BLaER1 treated with 17β-estradiol and CSF1 and Interleukin-3, amounts not matched to agents 10 nM and 100 nM (cell line): ENCODE results near the gene EEF1AKMT2.

Experiments
- H3K27ac ChIP-seq, 11 experiments: shearing (Covaris generic); formaldehyde crosslinking; 2 replicates each; pipeline ENCODE4 v1.8.1; 2022
- H3K27me3 ChIP-seq, 11 experiments: shearing (Covaris generic); formaldehyde crosslinking; 2 replicates each; pipeline ENCODE4 v1.8.1; 2022
- H3K36me3 ChIP-seq, 11 experiments: shearing (Covaris generic); formaldehyde crosslinking; 2 replicates each; pipeline ENCODE4 v1.8.1; 2022
- H3K4me1 ChIP-seq, 10 experiments: shearing (Covaris generic); formaldehyde crosslinking; 2 replicates each; pipeline ENCODE4 v1.8.1; 2022
- H3K4me2 ChIP-seq, 11 experiments: shearing (Covaris generic); formaldehyde crosslinking; 2 replicates each; pipeline ENCODE4 v1.8.1; 2022
- H3K4me3 ChIP-seq, 10 experiments: shearing (Covaris generic); formaldehyde crosslinking; 2 replicates each; pipeline ENCODE4 v1.8.1; 2022
- H3K9ac ChIP-seq, 11 experiments: shearing (Covaris generic); formaldehyde crosslinking; 2 replicates each; pipeline ENCODE4 v1.8.1; 2022
- H3K9me3 ChIP-seq, 11 experiments: shearing (Covaris generic); formaldehyde crosslinking; replicated peaks in 1 of 11; 2 replicates each; pipeline ENCODE4 v1.8.1; 2022
- H4K20me1 ChIP-seq, 11 experiments: shearing (Covaris generic); formaldehyde crosslinking; 2 replicates each; pipeline ENCODE4 v1.8.1; 2022
- Cebpa-rat ChIP-seq, 11 experiments: shearing (Covaris generic); IDR thresholded peaks; 2 replicates each; pipeline ENCODE4 v1.8.1; 2022

Gene EEF1AKMT2

DNA sequence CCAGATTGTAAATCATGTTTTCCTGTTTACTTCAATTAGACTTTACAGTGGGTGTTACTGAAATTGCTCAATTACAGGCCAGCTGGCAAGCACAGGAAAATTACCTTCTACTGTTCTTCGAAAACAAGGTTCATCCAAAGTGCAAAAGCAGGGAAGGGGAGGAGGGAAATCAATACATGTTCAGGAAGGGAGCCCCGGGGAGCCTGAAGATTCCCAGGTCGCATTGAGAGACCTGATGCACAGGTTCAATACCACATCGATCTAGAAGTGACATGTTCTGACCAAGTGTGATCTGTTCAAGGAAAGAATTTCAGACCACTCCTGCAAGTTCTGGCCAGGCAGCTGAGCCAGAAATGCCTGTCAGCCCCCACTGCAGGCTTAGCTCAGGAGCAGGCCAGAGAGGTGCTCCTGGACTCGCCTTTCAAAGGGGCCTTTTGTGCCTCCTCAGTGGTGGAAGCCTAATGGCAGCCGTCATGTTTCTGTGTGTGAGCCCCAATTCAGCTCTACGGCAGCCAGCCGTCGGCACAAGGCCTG, 83.4 kb downstream of the EEF1AKMT2 start:
- H3K4me3 ChIP-seq: no peak overlapping the region; a peak in 1 of 20 replicates
- peak overlapping the region; percentile 84 to 97 (median 91) for H3K4me2 ChIP-seq
- H3K27ac ChIP-seq: peak overlapping the region in 10 of 11 experiments; percentile 2 to 88 (median 66); a peak in 19 of 22 replicates
- H3K36me3 ChIP-seq: peaks cover 8 to 44% (median 31%) of the 10 kb centered on the region in 11 experiments; a peak in 17 of 22 replicates
- peaks cover 91 to 100% (median 97%) of the 10 kb centered on the region in 10 experiments for H3K4me1 ChIP-seq
- peak overlapping the region; percentile 10 to 62 (median 44); a peak in 17 of 22 replicates for H3K9ac ChIP-seq
- no peaks in the 10 kb centered on the region for H3K27me3 ChIP-seq
- no peaks in the 10 kb centered on the region for H3K9me3 ChIP-seq
- no peak for TF ChIP-seq Cebpa-rat (IDR thresholded peaks at IDR 0.05)
- H4K20me1 ChIP-seq: peaks cover 0 to 100% (median 73%) of the 10 kb centered on the region in 11 experiments; a peak in 17 of 22 replicates
